GM19238 (cell line): ENCODE data around the gene LHX5.
A peak's percentile ranks its signal among the peaks of the same experiment; 100 is the strongest.

Experiments
- DNase-seq: peaks from one replicate; pipeline ENCODE4 v3.0.0; 2011; ENCODE audit warnings: low spot score; ENCODE audit not compliant: insufficient read length

LHX5 gene

DNA sequence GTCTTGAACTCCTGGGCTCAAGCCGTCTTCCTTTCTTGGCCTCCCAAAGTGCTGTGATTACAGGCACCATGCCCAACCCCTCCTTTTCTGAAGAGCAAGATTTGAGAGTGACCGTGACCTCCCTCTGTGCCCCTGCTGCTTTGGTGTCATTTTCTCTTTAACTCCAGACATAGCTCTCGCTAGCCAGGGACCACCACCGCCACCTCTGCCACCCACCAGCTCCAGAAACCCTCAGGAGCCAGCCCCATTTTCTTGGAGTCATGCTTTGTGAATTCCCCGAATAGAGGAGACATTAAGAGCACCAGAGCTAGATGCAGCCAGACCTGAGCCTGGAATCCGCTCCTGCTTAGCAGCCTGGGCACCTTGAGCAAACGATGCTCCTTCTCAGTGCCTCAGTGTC, 31.3 kb downstream of the LHX5 start:
- DNase-seq, result no peak

DNA sequence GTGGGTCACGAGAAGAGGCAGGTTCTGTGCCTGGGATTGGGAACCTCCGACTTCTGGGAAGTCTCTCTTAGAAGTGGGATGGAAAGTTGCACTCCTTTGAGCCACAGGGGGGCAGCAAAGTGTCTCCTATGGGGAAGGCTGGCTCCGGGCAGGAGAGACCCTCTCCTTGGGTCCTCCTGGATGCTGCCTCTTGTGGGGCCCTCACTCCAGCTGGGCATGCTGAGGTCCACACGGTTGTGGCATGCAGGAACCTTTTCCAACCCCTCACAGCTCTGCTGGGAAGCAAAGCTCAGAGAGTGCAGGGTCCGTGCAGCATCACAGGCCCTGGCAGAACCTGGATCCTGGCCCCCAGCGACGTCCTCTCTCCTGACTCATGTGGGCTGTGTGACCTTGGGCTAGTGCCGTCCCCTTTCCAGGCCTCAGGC, 32.1 kb downstream of the LHX5 start:
- no peak for DNase-seq

DNA sequence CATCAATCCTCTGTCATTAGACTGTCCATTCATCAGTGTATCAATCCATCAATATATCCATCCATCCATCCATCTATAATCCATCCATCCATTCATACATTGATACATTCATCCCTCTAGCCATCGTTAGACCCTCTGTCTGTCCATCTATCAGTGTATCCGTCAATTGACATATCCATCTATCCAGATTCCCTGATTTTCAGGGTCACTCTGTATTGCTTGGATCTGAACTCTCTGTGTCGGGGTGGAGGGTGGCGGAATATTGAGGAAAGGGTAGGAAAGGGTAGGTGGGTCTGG, 32.4 kb downstream of the LHX5 start:
- DNase-seq, result no peak

DNA sequence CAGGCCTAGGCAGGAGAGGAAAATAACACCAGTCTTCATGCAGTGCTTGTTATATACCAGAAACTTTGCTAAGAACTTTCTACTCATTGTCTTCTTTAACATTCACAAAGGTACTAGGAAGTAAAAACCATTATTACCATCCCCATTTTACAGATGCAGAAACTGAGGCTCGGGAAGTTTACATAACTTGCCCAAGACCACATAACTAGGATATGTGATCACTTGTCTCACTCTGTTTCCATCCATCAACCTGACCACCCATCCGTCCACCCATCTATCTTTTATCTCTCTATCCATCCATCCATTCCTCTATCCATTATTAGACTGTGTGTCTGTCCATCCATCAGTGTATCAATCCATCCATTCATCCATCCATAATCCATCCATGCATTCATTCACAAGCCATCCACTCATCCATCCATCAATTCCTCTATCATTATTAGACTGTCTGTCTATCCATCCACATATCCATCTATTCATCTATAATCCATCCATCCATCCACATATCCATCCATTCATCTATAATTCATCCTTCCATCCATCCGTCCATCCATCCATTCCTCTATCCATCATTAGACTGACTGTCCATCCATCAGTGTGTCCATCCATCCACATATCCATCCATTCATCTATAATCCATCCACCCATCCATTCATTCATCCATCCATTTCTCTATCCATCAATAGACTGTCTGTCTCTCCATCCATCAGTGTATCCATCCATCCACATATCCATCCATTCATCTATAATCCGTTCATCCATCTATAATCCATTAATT, 33.0 kb downstream of the LHX5 start:
- DNase-seq, result no peak

DNA sequence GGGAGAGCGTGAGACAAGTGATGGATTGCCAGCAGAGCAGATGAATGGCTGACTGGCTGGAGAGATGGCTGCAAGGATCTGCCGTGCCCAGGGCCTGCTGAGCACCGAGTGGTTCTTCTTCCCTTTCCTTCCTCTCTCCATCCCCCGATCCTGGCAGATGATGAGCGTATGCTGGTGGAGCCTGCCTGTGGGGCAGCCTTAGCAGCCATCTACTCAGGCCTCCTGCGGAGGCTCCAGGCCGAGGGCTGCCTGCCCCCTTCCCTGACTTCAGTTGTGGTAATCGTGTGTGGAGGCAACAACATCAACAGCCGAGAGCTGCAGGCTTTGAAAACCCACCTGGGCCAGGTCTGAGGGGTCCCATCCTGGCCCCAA, 34.0 kb downstream of the LHX5 start:
- no peak for DNase-seq

DNA sequence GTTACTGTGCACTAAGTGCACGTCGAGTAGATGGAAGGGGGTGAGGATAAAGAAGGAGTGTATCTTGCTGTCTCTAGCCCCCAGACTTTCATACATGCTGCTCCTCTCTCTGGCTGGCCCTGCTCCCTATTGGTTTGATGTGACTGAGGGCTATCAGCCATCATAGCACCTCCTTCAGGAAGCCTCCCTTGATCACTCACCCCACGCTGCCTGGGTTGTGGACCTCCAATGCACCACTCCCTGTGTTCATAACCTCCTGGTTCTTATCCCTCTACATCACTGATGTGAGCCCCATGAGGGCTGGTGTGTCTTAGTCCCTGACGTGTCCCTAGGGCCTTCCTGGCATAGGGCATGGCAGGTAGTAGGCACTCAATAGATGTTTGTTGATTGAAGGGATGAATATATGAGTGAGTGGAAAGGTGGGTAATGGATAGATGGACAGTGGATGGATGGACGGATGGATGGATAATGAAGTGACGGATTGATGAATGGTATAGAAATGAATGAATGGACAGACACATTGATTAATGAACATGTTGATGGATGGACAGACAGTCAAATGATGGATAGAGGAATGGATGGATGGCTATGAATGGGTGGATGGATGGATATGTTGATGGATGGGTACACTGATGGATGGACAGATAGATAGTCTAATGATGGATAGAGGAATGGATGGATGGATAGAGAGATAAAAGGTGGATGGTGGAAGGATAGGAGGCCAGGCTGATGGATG, 34.5 kb downstream of the LHX5 start:
- DNase-seq, result no peak

DNA sequence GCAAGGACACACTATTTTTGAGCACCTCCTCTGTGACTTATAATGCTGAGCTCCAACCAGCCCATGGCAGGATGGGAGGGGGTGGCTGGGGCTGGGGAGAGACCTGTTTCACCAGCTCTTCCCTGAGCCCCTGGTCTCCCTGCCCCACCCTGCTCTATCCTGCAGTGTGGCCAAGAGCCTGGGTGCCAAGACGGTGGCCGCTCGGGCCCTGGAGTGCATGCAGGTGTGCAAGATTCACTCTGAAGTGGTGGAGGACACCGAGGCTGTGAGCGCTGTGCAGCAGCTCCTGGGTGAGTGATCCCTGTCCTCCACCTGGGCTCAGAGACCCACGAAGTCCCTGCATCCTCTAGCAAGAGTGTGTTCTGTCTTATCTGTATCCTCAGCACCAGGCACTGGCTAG, 35.1 kb downstream of the LHX5 start:
- DNase-seq, result no peak

DNA sequence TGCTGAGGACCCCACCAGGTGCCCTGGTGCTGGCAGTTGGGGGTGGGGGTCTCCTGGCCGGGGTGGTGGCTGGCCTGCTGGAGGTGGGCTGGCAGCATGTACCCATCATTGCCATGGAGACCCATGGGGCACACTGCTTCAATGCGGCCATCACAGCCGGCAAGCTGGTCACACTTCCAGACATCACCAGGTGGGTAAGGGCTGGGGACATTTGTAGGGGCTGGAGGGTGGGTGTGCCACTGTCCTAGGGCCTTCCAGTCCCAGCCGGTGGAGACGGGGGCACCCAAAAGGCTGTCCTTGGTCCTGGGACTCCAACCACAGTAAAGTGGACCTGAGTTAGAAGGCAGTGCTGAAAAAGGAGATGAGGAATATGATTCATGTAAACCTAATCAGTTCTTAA, 36.3 kb downstream of the LHX5 start:
- DNase-seq, result no peak

DNA sequence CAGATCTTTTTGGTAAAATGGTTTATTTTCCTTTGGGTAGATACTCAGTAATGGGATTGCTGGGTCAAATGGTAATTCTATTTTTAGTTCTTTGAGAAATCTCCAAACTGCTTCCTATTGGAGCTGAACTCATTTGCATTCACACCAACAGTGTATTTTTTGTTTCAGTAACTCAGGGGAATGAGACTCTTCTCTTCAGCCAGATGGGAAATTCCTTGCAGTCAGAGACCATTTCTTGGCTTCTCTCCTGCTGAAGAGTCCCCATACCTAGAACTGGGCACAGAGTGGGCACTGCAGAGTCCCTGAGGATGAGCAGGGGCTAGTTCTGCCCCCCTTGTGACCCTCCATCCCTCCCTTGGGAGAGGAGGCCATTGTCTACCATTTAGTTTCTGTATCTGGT, 38.7 kb downstream of the LHX5 start:
- DNase-seq, result no peak

DNA sequence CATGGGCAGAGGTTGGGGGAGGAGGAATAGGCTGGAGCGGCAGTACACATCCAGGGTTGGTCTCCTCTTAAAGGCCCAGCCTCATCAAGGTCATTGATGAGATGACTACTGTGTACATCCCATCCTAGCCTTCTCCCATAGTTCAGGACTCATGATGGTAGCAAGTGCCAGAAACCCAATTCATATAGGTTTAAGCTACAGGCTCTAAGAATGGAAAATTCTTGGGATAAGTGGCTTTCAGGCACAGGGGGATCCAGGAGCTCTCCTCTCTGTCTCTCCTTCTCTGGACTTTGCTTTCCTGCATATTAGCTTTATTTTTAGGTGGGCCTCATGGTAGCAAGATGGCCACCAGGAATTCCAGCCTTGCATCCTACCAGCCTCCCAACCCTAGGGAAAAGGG, 43.2 kb downstream of the LHX5 start:
- no peak for DNase-seq

DNA sequence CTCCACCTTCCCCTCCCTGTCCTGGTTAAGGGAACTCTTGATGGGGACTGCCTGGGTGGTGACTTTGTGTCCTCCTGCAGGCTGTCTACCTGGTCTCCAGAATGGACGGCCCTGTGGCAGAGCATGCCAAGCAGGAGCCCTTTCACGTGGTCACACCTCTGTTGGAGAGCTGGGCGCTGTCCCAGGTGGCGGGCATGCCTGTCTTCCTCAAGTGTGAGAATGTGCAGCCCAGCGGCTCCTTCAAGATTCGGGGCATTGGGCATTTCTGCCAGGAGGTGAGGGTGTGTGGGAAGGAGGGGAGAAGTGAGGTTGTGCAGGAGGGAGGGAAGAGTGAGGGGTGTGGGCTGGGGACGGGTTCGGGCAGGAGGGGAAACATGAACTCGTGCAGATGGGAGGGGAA, 43.8 kb downstream of the LHX5 start:
- no peak for DNase-seq

DNA sequence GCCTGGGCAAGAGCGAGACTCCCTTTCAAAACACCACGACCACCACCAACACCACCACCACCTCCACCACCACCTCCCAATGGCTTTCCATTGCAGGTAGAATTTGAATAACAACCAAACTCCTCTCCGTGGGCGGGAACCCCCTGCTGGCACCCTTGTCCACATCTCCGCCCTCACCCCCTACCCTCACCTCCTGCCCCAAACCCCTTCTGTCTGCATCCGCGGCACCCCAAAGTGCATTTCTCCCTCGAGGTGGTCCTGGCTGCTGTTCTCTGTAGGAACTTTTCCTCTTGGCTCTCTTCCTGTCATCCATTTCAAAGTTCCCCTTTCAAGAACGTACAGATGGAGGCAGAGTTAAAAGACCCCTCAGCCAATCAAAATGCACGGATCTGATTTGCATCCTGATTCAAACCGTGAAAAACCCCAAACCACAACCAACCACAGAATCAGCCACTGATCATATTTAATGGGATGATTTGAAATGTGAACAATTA, 45.7 kb downstream of the LHX5 start:
- no peak for DNase-seq

DNA sequence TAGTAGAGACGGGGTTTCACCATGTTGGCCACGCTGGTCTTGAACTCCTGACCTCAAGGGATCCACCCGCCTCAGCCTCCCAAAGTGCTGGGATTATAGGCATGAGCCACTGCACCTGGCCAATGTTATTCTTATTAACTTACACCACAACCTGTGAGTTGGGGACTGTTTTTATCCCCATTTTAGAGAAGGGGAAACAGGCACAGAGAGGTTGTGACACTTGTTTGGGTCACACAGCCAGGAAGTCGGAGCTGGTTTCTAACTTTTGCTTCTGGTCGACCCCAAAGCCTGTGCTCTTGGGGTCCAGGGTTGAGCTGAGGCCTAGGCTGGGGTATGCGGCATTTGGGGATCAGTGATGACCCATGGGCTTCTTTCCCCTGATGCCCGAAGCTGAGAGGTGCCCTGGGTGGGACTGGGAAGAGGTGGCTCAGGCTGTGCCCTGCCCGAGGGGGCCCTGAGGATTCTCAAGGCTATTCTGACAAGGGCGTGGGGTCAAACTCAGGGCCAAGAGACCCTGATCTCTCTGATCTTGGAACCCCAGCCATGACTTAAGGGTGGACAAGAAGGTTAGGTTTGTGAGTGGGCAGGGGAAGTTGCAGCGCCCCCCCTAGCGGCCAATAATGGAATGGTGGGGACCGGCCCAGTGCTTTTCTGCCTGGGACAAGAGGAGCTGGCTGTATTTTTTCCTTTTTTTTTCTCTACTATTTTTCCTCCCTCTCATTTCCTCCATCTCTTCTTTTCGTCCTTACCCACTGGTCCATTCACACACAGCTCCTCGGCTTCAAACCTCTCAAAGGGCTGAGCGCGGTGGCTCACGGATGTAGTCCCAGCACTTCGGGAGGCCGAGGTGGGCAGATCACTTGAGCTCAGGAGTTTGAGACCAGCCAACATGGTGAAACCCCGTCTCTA, 46.5 kb downstream of the LHX5 start:
- DNase-seq, result no peak

DNA sequence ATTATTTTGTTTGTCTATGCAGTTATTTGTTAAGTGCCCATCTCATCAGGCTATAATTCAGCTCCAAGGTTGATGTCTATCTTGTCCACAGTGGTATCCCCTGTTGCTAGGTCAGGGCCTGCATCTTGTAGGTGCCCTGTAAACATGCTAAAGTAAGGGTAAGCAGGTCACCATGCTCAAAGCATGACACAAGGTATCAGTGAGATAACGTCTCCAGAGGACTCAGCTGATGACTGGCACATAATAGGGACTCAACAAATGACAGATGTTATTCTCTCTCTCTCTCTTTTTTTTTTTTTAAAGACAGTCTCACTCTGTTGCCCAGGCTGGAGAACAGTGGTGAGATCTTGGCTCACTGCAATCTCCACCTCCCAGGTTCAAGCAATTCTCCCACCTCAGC, 47.2 kb downstream of the LHX5 start:
- no peak for DNase-seq

DNA sequence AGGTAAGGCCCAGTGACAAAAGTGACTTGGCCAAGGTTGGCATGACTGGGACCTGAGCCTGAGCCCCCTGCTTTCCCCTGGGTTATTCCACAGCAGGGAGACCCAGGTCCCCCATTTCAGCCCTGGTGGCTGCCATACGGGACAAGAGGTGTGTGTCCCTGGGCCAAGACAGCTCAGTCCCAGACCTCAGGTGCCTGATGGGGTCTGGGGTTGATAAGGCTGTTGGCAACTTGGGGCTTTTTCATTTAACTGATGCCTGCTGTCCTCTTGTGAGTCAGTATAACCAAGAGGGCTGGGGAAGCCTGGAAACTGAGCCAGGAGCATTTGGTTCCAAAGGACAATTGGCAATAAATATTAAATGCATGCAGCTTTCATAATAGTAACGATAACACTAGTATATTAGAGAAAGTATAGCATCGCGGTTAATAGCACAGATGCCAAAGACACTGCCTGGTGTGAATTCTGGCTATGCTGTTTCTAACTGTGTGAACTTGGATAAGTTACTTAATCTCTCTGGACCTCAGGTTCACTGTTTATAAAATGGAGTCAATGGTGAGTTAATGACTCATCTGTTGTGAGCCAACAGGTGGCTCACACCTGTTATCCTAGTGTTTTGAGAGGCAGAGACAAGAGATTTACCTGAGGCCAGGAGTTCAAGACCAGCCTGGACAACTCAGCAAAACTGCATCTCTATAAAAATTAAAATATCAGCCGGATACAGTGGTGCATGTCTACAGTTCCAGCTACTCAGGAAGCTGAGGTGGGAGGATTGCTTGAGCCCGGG, 48.6 kb downstream of the LHX5 start:
- DNase-seq, result no peak

DNA sequence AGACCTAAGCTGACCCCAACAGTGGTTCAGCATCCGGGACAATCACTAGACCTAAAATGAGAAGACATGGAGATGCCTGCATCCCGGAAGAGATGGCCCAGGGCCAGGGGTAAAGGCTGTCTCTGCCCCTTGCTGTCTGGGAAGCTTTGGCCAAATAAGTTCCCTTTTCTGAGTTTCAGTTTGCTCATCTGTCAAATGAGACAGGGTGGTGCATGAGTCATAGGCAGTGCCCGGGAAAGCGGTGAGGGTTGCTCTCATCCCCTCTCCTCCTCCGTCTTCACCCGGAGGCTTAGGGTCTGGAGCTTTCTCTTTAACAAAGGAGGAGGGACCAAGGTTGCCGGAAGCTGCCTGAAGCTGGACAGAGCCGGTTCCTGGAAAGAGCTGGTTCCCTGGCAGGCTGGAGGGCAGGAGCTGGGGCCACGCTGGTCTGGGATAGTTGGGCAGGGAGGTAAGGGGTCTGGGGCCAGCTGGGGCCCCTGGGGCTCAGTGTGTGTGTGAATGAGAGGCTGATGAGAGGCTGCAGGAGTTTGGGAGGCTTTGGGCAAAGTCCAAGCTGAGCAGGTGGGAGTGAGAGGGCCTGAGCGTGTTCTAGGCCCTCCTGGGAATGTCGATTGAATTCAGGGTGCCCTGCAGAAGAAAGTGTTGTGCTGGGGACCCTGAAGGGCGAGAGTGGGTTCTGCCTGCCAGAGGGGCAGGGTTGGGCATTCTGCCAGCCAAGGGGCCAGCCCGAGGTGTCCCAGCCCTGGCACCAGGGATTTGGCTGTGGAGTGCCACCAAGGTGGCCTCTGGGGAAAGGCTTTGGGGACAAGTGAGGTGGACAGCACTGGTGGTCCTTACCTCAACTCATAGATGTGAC, 49.4 kb downstream of the LHX5 start, which contains the start of gene SDSL:
Gene SDSL, plus strand, starts transcription at position 351 of the 856 bp plus-strand sequence. CDS start 5,603 bp downstream, outside the sequence.
- DNase-seq, result peak; percentile 59

DNA sequence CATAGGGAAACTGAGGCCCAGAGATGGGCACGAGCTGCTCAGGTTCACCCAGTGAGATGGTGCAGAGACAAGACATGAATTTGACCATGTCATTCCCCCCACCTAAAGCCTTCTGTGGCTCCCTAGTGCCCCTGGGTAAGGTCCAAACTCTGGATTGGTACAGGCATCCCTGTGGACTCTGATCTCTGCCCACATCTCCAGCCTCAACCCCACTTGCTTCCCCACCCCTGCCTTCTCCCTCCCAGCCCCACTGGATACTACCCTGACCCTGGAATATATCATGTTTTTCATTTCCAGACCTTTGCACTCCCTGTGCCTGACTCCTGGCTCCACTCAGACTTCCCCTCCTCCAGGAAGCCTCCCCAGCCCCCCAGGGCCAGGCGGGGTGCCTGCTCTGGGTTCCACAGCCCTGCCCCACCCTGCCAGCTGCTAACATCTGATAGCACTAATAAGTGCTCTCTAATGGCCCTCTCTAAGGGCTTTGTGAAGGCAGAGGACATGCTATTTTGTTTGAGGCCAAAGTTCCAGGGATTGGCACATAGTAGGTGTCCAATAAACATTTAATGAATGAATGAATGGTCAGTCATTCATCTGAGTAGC, 50.6 kb downstream of the LHX5 start:
- no peak for DNase-seq

DNA sequence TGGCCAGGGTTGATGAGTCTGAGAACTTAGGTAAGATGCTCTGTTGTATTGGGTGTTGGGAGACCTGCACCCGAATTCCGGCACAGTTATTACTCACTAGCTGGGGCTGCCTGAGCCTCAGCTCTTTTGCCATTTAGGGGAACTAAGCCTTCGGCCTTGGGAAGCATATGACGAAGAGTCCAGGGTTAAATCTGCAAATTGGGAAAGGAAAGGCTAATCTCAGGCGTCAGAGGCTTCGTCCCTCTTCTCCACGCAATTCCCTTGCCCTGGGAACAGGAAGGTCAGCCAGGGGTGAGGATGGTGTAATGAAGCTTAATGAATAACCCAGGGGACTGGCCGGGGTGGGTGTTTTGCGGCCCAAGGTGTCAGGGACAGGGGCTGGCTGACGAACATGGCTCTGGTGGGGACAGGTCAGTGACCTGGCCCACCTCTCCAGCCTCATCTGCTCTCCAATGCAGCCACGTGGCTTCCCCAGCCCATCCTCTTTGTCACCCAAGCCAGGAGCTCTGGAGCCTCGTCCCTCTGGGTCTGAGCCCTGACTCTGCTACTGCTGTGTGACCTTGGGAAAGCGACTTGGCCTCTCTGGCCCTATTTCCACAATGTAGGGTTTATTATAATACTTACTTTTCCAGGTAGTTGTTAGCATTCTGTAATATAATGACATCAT, 53.3 kb downstream of the LHX5 start:
- no peak for DNase-seq

DNA sequence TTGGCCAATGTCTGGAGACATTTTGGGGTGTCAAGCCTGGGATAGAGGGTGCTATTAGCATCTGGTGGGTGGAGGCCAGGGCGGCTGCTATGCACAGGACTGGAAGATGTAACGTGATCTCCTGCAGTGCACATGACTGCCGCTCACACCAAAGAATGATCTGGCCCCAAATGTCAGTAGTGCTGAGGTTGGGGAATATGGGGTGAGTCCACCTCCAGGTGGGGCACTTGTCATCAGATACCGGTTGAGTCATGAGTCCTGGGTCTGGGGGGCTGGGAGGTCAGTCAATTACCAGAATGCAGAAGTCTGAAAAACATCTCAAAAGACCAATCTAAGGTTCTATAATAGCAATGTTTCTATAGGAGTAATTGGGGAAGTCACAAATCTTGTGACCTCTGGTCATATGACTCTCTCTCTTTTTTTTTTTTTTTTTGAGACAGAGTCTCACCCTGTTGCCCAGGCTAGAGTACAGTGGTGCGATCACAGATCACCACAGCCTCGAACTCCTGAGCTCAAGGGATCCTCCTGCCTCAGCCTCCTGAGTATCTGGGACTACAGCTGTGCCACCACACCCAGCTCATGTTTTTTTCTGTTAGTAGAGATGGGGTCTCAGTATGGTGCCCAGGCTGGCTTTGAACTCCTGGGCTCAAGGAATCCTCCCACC, 55.4 kb downstream of the LHX5 start:
- DNase-seq, result no peak
